ENCODE results near the gene GMIP. TPM values are rescaled to one million over a fixed set of nuclear protein-coding genes. Genes with fewer than 3 reads are reported as not detected.
"Not testable (repeated sequence)": the region's sequence is repeated elsewhere in the genome, so short reads cannot be mapped to it uniquely, and the experiment has no call there.

Gene GMIP
- total RNA-seq, 1 experiment from 2014 or later: 6.6 TPM

DNA sequence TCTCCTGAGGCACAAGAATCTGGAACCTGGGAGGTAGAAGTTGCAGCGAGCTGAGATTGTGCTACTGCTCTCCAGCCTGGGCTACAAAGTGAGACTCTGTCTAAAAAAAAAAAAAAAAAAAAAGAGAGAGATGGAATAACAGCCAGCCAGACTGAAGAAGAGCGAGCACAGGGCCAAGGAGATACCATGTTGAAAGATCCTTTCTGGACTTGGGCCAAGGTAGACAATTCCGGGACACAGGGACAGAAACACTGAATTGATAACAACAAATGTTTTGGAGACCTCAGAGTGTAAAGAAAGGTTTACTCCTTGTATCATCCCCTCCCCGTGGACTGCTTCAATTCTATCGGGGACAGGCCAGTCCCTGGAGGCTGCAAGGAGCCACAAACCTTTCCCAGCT, 20.1 kb downstream of the GMIP start:
- in situ Hi-C loops (cut with HindIII; ENCODE audit: low pct_unique_long_range_greater_than_20kb, low sequenced_read_pairs): no loop called here
- no peak for DNase-seq (ENCODE audit: low read depth)

DNA sequence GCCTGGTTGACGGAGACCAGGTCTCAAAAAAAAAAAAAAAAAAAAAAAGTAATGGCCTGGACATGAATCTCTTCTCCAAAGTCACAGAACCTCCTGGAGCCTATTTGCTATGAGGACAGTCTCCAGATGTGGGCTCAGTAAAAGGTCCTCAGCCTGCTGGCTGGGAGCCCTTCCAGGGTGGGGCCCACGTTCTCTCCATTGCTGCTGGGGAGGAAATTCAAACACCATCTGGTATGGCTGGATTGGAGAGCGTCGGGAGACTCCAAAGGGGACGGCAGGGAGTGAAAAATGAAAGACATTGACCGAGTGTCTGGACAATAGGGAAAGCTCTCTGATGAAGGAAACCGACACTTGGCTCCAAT, 23.6 kb downstream of the GMIP start:
- in situ Hi-C loops (cut with HindIII; ENCODE audit: low pct_unique_long_range_greater_than_20kb, low sequenced_read_pairs): no loop called here
- no peak for DNase-seq (ENCODE audit: low read depth)

DNA sequence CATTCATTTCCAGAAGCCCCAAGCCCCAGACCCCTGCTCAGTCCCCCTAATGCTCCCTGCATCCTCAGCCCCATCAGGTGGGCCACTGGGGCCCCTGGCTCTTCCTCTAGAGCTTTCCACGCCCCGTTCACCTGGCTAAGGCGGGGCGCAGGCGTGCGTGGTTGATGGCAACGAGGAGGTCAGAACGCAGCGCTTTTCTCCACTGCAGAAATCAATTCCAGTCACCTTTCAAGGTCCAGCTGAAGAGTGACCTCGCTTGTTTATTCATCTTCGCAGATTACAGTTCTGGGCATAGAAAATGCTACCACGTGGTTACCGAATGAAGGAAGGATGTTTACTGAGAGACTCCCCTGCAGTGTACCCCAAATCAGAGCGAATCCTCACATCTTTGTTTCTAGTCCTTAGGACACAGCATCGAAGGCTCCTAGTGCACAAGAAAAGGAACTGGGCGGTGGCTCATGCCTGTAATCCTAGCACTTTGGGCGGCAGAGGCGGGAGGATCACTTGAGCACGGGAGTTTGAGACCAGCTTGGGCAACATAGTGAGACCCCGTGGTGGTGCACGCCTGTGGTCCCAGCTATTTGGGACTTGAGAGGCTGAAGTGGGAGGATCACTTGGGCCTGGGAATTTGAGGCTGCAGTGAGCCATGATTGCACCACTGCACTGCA, 24.1 kb downstream of the GMIP start:
- in situ Hi-C loops (cut with HindIII; ENCODE audit: low pct_unique_long_range_greater_than_20kb, low sequenced_read_pairs): no loop called here
- DNase-seq (ENCODE audit: low read depth): no peak

DNA sequence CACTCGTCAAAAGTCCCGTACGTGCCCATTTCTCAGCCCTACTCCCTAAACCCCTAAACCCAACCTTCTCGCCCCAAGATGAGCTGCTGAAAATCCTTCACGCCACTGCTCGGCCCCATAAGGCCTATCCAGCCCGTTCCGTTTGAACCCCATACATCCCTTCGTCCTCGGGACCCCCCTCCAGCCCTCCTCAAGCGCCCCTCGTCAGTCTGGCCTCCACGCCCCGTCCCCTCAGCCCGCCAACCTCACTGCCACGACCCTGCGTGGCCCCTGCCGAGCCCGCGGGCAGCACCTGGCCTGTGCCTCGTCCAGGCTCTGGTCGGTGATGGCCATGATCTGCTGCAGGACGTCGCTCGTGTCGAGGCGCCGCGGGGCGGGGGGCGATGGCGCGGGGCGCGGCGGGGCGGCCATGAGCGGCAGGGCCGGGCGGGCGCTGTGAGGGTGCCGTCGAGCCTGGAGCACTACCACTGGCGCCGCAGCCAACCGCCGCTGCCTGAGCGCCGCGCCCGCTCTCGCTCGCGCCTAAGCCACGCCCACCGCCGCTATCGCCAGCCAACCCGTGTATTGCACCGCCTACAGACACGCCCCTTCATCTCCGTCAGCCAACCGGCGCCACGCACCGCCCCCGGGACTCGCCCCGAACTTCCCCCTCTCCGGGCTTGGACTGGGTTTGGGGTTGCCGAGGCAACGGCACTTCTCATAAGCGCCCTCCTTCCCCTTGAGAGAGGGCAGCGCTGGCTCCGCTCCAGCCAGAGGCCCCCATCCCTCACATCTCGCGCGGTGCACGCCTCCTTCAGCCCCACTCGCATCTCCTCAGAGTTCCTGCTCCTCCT, 25.0 kb downstream of the GMIP start, which contains the start of gene PBX4:
PBX4 (minus strand) TSS at position 469 of the 833 bp plus-strand sequence; CDS start at position 411, 58 bp downstream.
- in situ Hi-C loops (cut with HindIII; ENCODE audit: low pct_unique_long_range_greater_than_20kb, low sequenced_read_pairs): no loop called here
- peak; percentile 95 for DNase-seq (ENCODE audit: low read depth)

DNA sequence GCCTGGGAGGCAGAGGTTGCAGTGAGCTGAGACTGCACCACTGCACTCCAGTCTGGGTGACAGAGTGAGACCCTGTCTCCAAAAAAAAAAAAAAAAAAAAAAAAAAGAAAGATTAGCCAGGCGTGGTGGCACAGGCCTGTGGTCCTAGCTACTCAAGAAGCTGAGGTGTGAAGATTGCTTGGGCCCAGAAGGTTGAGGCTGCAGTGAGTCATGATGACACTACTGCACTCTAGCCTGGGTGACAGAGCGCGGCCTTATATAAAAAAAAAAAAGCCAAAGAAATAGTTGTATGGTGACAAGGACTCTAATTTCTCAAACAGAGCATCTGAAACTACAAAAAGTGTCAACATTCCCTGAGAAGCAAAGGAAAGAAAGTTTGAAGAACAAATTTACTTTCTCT, 28.4 kb downstream of the GMIP start:
- in situ Hi-C loops (cut with HindIII; ENCODE audit: low pct_unique_long_range_greater_than_20kb, low sequenced_read_pairs): no loop called here
- DNase-seq (ENCODE audit: low read depth): peak; percentile 84

DNA sequence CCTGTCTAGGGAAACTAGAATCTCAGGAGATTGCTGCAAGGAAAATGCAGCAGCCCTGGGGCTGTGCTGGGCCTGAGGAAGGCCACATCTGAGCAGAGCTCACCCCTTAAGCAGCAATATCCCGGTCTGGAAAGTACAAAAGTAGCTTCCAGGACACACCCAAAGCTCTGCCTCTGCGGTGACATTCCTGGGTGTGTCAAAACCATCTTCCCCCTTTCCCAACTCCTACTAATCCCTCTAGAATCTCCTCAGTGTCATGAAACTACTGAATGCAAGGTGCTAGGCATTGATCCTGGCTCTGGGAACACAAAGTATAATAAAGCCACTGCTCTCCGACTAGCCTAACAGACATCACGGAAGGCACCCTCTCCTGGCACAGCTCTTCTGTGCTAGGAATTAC, 30.0 kb downstream of the GMIP start:
- in situ Hi-C loops (cut with HindIII; ENCODE audit: low pct_unique_long_range_greater_than_20kb, low sequenced_read_pairs): no loop called here
- peak; percentile 58 for DNase-seq (ENCODE audit: low read depth)

DNA sequence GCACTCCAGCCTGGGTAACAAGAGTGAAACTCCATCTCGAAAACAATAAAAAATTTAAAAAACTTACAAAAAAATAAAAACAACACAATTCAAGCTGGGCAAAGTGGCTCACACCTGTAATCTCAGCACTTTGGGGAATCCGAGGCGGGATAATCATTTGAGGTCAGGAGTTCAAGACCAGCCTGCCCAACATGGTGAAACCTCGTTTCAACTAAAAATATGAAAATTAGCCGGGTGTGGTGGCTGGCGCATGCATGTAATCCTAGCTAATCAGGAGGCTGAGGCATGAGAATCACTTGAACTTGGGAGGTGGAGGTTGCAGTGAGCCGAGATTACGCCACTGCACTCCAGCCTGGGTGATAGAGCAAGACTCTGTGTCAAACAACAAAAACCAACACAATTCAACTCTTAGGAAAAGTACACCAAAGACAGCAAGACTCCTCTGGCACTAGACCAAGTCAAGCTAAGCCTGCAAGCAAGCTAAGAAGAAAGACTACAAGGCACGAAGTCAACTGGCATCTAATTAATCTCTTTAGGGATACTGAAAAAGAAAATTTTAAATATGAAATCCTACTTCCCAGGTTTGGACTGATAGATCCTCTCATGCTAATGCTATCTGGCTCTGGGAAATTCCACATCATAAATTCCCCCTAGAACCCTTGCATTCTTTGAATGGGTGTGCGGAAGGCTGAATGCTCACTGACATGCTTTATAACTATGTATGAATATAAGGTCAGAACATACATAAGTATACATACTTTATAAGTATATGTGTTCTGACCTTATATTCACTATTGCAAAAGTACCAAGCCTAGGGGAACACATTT, 32.9 kb downstream of the GMIP start:
- in situ Hi-C loops (cut with HindIII; ENCODE audit: low pct_unique_long_range_greater_than_20kb, low sequenced_read_pairs): no loop called here
- no peak for DNase-seq (ENCODE audit: low read depth)

DNA sequence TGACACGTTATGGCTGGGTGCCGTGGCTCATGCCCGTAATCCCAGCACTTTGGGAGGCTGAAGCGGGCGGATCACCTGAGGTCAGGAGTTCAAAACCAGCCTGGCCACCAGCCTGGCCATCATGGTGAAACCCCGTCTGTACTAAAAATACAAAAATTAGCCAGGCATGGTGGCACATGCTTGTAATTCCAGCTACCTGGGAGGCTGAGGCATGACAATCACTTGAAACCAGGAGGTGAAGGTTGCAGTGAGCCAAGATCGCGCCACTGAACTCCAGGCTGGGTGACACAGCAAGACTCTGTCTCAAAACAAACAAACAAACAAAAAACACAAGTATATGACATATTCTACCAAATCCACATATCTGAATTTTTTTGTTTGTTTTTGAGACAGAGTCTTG, 36.8 kb downstream of the GMIP start:
- DNase-seq (ENCODE audit: low read depth); in situ Hi-C loops (cut with HindIII; ENCODE audit: low pct_unique_long_range_greater_than_20kb, low sequenced_read_pairs): not testable (repeated sequence)

DNA sequence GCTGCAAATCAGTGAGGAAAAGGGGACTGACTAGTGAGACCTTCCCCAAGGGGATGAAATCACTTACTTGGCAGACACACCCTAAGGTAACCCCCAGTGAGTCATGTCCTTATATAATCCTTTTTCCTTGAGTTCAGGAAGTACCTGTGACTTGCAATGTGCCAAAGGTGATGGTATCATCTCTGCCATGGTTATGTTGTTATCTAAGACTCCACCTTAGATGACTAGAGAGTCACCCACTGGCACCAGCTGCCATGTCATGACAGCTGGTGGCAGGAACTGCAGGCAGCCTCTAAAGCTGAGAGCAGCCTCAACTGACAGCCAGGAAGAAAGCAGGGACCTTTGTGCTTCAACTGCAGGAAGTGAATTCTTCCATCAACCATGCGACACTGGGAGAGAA, 37.4 kb downstream of the GMIP start:
- in situ Hi-C loops (cut with HindIII; ENCODE audit: low pct_unique_long_range_greater_than_20kb, low sequenced_read_pairs): no loop called here
- peak; percentile 87 for DNase-seq (ENCODE audit: low read depth)

DNA sequence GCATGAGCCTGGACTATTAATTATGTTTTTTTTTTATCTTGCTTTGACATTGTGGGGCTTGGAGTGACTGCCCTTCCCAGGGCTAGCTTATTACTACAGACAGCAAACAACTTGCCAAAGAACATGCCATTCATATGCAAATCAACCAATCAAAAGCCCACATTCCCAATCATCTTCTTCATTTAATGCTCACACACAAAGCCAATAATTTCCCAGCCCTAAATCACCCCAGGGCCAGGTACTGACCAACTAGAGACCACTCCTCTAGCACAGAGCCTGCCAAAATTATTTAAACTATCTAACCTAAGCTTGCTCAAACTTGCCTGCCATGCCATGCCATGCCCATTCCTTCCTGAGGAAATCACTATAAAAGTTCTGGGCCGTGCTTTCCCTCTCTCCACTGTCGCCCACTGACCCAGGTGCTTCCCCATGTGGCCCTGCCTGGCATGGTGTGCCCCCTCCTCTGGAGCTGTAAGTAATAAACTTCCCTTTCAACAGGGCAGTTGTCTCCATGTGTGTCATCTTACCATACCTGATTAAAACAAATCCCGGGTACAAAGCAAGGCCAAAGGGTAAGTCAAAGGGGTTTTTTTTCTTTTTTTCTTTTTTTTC, 40.6 kb downstream of the GMIP start:
- no peak for DNase-seq (ENCODE audit: low read depth)
- in situ Hi-C loops (cut with HindIII; ENCODE audit: low pct_unique_long_range_greater_than_20kb, low sequenced_read_pairs): no loop called here

DNA sequence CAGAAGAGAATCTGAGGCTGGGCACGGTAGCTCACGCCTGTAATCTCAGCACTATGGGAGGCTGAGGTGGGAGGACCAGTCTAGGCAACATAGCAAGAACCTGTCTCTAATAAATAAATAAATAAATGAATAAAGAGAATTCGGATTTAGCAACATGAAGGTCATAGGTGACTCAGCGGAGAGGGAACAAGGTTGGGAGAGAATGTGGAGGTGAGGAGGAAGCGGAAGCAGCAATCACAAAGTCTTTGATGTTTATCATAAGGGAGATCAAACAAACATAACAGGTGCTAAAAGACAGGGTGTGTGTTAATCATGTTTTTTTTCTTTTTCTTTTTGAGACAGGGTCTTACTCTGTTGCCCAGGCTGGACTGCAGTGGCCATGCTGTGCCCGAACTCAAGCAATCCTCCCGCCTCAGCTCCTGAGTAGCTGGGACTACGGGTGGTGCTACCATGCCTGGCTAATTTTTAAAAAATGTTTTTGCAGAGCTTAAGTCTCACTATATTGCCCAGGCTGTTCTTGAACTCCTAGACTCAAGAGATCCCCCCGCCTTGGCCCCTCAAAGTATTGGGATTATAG, 41.2 kb downstream of the GMIP start:
- in situ Hi-C loops (cut with HindIII; ENCODE audit: low pct_unique_long_range_greater_than_20kb, low sequenced_read_pairs): no loop called here
- no peak for DNase-seq (ENCODE audit: low read depth)

DNA sequence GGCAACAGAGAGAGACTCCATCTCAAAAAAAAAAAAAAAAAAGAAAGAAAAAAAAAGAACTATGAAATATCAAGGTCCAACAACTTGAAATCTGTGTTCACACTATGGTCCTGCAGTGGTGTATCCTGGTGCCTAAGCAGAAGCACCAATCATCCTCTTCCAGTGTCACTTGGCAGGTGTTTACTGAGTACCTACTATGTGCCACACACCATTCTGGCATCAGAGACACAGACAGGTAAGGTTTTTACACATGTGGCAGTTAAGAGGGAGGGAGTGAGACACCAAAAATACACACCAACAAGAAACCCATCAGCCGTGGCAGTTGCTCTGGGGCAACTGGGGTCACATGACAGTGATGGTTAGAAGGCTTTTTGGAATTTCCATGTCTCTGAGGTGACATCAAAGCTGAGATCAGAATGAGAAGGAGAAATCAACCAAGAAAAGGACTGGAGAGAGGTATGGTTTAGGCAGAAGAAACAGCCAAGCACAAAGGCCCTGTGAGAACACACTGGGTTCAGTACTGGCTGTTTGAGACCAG, 42.6 kb downstream of the GMIP start:
- no peak for DNase-seq (ENCODE audit: low read depth)
- in situ Hi-C loops (cut with HindIII; ENCODE audit: low pct_unique_long_range_greater_than_20kb, low sequenced_read_pairs): no loop called here

DNA sequence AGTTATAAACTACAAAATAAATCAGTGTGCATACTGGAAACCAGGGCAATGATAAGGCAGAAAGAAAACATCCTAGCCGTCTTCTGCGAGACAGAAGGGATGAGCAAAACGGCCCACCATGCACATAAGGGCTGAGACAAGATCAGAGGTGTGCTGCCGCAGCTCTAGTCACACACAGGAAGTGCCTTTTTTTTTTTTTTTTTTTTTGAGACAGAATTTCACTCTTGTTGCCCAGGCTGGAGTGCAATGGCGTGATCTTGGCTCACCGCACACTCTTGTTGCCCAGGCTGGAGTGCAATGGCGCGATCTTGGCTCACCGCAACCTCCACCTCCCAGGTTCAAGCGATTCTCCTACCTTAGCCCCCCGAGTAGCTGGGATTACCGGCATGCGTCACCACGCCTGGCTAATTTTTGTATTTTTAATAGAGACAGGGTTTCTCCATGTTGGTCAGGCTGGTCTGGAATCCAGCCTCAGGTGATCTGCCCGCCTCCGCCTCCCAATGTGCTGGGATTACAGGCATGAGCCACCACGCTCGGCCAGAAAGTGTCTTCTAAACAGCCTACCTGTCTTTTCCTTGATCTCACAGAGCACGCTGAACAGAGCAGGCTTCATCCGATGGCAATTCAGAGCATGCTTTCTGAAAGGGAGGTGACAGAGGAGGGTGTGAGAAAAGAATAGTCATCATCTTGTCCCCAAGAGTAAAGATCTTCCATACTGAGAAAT, 44.6 kb downstream of the GMIP start:
- in situ Hi-C loops (cut with HindIII; ENCODE audit: low pct_unique_long_range_greater_than_20kb, low sequenced_read_pairs); DNase-seq (ENCODE audit: low read depth): not testable (repeated sequence)

DNA sequence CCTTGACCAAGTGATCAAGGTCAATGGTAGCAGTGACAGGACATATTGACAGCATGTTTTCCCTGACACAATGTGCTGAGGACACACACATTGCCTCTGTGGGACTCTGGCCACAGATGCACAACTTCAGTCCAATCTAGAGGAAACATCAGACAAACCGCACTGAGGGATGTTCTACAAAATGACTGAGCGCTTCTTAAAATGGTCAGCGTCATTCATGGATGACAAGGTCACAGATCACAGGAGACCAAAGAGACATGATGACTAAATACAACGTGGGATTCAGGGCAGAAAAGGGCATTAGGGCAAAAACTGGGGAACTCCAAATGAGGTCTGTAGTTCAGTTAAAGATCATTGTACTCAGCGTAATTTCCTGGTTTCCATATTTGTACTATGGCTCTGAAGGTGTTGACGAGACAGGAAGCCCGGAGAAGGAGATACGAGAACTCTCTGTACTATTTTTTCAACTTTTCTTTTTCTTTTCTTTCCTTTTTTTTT, 45.6 kb downstream of the GMIP start:
- in situ Hi-C loops (cut with HindIII; ENCODE audit: low pct_unique_long_range_greater_than_20kb, low sequenced_read_pairs): no loop called here
- peak; percentile 82 for DNase-seq (ENCODE audit: low read depth)

DNA sequence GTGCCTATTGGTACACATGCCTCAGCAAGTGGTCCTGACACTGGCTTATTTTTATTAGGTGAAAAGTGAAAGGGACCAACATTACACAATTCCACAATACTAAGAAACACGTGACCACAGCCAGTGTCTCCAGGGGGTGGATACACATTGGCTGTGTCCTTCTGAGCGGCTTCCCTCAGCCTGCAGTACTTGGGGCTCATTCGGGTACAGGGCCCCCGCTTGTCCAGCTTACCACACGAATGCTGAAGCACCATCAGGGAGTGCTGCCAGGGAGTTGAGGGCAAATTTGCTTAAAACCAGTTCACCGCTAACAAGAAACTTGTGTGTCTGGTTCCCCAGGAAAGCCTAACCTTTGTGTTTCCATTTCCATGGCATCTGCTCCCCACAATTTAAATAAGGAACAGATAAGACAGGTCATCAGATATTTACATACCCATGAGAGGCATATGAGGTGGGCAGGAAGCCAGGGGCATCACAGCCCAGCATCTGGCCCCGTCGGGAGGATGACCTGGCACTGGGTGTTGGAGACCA, 48.2 kb downstream of the GMIP start:
- in situ Hi-C loops (cut with HindIII; ENCODE audit: low pct_unique_long_range_greater_than_20kb, low sequenced_read_pairs): no loop called here
- DNase-seq (ENCODE audit: low read depth): no peak

DNA sequence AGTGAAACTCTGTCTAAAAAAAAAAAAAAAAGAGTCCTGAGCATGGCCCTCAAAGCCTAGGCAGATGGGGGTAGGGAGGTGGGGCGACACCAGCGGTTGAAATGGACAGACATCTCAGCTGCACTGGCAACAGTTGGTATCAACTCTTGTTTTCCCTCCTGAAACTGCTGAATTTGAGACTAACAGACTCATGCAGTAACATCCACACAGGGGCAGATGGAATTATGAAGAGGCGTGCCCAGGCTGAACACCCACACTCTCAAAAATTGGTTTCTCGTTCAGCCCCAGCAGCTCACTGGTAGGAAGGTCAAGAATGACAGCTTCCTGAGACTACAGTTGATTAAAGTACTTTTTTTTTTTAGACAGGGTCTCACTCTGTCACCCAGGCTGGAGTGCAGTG, 49.1 kb downstream of the GMIP start:
- in situ Hi-C loops (cut with HindIII; ENCODE audit: low pct_unique_long_range_greater_than_20kb, low sequenced_read_pairs): no loop called here
- no peak for DNase-seq (ENCODE audit: low read depth)

DNA sequence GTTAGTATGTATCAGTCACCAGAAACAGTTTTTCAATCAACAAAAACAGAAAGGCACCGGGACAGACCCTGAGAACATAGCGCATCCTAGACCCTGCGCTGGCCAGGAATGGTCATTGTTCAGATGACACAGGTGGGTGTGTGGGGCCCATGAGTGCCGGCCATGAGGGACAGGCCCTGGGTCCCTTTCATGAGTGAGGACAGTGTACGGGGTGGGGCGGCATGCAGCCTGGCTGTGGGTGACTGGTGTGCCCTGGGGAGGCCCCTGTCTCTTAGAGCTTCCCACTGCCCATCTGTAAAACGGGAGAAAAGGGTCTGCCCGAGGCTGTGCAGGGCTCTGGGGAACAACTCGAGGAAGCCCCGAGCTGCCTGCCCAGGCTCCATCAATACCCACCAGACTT, 50.8 kb downstream of the GMIP start:
- in situ Hi-C loops (cut with HindIII; ENCODE audit: low pct_unique_long_range_greater_than_20kb, low sequenced_read_pairs): no loop called here
- DNase-seq (ENCODE audit: low read depth): no peak
